CD4-positive, alpha-beta T cell treated with Interleukin-15 for 1 hour (primary cell): ENCODE measurements around the gene VAT1.
"Not testable (repeated sequence)": the region's sequence is repeated elsewhere in the genome, so short reads cannot be mapped to it uniquely, and the experiment has no call there.

Source experiments
- DNase-seq: peaks from one replicate; pipeline ENCODE4 v3.0.0-alpha.2; 2020

Gene VAT1

DNA sequence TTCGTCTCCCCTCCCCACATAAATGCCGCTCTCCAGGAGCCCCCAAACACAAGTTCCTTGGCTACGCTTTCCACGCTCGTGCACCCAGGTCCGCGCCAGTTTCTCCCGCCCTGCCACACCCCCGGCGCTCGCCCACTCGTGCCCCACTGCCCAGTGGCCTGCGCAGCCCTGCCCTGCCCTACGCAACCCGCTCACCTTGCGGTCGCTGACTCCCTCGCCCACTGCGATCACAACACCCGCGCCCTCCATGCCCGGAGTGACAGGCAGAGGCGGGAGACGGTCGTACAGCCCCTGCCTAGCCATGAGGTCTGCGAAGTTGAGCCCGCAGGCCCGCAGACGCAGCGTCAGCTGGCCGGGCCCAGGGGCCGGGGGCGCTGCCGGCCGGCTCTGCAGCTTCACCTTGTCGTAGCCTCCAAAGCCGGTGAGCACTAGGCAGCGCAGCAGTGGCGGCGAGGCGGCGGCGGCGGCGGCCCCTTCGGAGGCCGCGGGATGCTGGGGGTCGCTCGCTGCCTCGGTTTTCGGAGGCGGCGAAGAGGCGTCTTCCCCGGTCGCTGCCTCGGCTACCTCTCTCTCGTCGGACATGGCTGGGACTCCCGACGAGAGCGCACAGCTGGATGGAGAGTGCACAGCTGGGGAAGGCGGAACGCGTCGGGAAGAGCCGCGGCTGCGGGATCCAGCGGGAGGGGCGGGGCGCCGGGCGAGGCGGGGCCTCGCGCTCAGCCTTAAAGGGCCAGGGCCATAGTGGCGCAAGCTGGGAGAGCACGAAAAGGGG, at the start of gene VAT1:
VAT1 (minus strand) TSS at position 645 of the 772 bp plus-strand sequence; CDS start at position 582, 63 bp downstream.
- peak; percentile 52 for DNase-seq

DNA sequence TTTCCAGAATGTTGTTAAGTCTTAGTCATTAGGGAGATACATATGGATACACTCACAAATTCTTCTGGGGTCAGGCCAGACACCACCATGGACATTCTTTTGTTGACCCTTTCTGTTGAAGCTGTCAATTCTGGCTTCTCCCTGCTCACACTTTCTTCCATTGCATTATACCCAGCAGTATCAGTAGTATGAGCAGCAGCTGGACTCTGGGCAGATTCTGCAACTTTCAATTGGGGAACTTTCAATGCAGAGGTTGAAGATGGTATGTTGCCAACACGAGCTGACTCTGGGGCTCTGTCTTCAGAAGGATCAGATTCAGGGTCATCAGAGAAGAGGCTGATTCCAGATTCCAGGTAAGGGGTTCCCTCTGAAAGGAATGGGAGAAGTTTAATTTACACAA, 48.7 kb upstream of the VAT1 start:
- no peak for DNase-seq

DNA sequence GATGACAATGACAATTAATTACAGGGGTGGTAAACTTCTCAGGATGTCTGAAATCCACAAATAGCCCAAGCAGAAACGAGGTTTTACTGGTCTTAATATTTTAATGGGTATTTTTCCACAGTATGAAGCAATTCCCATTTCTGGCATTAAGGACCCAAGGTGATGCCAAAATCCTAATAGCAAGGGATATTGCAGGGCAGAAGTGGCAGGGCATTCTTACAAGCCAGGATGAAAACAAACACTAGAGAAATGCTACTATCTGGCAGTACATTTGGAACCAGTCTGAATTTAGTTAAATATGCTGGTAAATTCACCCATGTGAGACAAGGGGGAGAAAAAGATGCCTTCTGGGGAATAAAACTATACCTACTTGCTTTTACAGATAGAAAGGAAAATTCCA, 48.1 kb upstream of the VAT1 start:
- DNase-seq = no peak

DNA sequence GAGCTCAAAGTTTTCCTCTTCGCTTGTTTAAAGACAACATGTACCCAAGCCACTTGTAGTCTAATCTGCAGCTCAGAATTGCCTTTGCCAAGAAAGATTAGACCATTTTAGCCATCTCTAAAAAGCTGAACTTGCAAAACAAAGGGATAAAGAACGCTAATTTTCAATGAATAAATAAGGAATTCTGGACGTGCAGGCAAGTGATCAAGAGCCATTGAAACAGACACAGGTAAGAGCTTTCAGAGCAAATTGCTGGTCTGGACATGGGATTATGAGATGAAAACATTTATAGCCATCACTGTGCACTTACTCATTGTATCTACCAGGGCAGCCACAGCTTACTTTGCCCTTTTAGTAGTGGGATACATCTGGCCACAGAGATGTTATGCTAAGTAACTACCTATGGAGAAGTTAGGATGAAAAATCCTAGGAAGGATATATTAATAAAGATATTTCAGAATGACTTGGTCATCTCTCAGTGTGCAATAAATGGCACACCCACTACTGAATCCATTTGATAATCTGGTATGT, 47.2 kb upstream of the VAT1 start:
- DNase-seq = no peak

- DNase-seq = no peak
Observed at GRCh38 chr17:43068570-43069367, 46.6 kb upstream of the VAT1 start.

GRCh38 chr17:43062984-43063638, 40.9 kb upstream of the VAT1 start:
- DNase-seq = no peak

DNA sequence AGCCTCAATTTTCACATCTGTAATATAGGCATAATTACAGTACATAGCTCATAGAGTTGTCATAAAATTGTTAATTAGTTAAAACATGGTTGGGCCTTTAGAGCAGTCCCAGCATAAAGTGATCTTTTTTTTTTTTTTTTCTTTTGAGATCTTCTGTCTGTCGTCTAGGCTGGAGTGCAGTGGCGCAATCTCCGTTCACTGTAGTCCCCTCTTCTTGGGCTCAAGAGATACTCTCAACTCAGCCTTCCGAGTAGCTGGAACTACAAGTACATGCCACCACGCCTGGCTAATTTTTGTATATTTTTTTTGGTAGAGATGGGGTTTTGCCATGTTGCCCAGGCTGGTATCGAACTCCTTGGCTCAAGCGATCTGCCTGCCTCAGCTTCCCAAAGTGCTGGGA, 33.9 kb upstream of the VAT1 start:
- DNase-seq = no peak

DNA sequence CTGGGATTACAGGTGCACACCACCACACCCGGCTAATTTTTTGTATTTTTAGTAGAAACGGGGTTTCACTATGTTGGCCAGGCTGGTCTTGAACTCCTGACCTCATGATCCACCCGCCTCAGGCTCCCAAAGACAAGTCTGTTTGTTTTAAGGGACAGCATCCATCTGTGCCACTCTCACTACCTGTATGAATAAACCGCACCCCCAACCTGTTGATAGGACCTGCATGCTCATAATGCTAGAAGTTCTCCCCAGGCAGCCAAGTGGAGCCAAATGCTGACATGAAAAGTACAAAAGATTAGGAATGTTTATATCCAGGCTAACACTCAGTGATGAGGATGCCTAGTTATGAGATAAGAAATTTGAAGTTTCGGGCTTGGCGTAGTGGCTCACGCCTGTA, 30.8 kb upstream of the VAT1 start:
- DNase-seq = not testable (repeated sequence)

GRCh38 chr17:43051969-43052368, 29.8 kb upstream of the VAT1 start:
- DNase-seq = no peak

- no peak for DNase-seq
Observed at GRCh38 chr17:43044024-43044423, 21.8 kb upstream of the VAT1 start.

DNA sequence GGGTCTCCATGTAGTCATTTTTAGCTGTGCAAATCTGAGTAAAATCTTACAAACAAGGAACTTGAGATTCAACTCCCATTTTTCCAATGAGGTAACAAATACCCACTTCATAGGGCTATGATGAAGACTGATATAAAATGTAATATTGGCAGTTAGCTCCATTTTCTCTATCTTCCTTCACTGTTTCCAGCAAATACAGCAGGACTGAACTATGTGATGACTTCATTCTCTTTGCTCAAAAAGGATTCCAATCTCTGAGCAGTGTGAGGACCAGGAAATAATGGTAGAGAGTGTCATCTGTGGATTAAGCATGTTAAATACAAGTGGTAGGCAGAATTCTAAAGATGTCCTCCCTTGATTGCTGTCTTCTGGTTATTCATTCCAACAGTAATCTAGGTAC, 21.1 kb upstream of the VAT1 start:
- DNase-seq = no peak

DNA sequence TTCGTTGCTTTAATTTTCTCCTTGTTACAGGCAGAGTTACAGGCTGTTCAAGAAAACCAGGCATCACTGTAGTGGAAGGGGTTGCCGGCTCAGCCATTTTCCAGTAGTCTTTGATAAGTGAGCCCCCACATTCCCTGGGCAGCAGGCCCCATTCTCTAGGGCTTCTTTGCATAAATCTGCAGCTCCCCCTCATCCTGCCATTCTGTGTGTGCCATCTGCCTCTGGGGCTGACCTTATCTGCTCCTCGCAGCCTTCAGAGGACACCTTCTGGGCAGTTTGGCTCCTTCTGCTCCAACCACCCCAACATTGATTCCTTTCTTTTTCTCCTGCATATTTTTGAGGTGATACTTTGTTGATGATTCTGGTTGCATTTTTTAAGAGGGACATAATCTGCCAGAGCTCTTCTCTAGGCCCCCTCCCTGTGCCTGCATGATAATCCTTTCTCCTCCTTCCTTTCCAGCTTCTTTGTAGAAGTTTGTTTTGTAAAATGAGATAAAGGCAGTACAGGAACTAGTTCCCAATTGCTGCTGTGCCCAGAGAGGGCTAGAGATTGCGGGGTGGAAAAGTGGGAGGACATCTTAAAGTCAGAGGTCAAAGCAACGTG, 19.9 kb upstream of the VAT1 start:
- no peak for DNase-seq

GRCh38 chr17:43040655-43041054, 18.5 kb upstream of the VAT1 start:
- no peak for DNase-seq

GRCh38 chr17:43039646-43040045, 17.5 kb upstream of the VAT1 start:
- DNase-seq = no peak

- DNase-seq = no peak
Observed at GRCh38 chr17:43034894-43035293, 12.7 kb upstream of the VAT1 start.

DNA sequence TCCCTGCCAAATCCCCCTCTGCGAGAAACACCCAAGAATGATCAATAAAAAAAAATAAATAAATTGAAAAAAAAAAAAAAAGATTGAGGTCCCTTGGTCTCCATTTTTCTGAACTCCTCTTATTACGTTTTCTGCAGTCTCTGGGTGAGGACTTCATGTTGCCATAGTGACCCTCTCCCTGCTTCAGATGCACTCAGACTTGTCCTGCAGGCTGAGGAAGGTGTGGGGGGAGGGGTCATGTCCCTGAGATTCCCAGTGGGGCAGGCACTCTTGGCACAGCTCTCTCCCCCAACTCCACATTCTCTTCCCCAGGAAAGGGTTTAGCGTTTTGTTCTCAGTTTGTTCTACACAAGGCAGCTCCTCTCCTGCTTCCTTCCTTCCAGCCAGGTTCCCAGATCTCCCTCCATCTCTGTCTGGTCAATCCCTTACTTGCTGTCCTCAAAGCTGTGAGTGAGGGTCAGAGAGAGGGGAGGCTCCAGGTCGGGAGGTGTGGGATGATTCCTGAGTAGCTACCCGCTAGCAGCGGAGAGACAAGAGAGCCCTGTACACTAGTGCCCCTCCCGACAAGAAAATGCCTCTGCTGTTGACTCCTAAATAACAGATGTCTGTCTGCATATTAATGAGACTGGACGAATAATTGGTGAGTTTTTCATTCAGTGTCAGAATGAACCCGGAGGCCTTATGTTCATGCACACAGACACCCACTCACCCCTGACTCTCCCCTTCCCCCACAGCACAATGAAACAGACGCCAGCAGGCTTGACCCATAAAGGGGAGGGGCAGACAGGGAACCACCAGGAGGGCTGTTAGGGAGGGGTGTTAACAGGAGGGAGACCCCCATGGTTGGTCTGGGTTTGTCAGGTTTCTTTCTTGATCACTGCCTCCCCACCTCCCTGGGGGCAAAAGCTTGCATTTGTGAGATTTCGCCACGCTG, 12.0 kb upstream of the VAT1 start:
- no peak for DNase-seq

DNA sequence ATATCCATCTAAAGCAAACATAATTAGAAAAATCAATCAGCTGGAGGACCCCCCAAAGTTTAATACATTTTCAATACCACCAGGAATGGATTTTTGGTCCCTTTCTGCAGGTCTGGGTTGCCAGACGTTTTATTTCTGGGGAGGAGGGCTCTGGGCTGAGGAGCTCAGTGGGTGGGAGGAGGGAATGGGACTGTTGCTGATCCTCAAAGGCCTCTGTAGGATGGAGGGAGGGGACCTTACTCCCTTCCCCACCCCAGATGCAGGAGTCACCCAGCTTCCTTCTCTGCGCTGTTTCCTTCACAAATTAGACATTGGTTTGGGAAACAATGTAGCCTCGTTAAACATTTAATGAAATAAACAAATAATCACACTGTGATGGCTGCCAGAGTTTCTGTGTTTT, 9.5 kb upstream of the VAT1 start:
- DNase-seq = no peak

GRCh38 chr17:43030137-43030767, 8.1 kb upstream of the VAT1 start:
- no peak for DNase-seq

- no peak for DNase-seq
Observed at GRCh38 chr17:43028221-43028861, 6.2 kb upstream of the VAT1 start.

DNA sequence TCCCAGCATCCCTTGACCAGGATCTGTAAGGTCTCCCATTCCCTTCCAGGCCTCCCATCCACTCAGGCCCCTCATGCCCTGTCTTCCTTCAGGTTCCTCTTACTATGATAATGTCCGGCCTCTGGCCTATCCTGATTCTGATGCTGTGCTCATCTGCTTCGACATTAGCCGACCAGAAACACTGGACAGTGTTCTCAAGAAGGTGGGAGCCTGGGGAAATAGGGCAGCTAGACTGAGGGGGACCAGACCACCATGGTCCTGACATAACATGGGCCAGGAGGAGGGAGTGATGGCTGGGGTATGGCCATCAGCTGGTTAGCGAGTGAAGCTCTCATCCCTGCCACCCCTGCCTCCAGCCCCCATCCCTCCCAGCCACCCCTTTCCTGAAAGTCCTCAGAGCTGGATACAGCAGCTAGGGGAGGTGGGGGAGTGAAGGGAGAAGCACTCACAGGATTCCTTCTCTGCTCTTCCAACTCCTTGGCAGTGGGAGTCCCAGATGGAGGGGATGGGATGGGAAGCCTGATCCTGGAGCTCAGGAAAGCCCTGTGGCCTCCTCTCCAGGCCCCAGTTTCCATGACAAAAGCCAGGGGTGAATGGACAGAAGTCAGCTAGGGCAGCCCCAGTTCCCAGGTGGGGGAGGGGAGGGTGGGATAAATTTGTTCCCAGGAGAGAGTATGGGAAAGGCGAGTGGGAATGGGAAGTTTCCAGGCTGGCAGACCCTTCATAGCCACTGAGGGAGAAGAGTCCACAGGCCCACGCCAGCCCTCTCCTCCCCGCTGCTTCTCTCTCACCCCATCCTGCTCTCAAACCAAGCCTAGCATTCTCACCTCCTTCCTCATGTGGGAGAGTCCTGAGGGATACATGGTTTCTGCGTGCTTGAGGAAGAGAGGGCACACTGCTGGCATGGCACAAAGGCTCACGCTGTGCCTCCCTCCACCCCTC, 5.2 kb upstream of the VAT1 start:
- DNase-seq = no peak
